ENCODE data around the gene CD200.
"Not testable (repeated sequence)": the region's sequence is repeated elsewhere in the genome, so short reads cannot be mapped to it uniquely, and the experiment has no call there.

CD200 gene

GRCh38 chr3:112357930-112358780 lies 25.2 kb downstream of the CD200 start:
- DNase-seq (ENCODE audit: low read depth in 4 of 4, low spot score in 1 of 4): no peak

DNA sequence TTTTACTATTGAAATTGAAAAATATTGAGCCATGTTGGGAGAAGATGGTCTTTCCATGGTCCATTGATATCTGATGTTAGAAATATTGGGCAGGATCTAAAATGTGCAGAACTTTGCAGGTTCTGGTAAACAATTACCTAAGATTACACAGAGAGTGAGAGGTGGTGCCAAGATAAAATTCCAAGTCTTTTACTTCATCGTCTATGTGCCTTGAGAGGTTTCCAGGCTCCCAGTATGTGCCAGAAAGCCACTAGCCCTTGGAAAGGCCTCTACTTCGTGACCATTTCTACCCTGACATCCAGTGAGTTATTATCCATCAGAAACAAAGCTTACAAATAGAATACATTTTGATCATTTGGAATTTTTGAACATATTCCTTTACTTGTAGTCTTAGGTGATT lies 27.6 kb downstream of the CD200 start:
- DNase-seq (ENCODE audit: low read depth in 4 of 4, low spot score in 1 of 4): no peak

GRCh38 chr3:112362221-112362620 lies 29.3 kb downstream of the CD200 start:
- no peak for DNase-seq (ENCODE audit: low read depth in 4 of 4, low spot score in 1 of 4)

GRCh38 chr3:112364291-112364690 lies 31.3 kb downstream of the CD200 start:
- no peak for DNase-seq (ENCODE audit: low read depth in 4 of 4, low spot score in 1 of 4)

DNA sequence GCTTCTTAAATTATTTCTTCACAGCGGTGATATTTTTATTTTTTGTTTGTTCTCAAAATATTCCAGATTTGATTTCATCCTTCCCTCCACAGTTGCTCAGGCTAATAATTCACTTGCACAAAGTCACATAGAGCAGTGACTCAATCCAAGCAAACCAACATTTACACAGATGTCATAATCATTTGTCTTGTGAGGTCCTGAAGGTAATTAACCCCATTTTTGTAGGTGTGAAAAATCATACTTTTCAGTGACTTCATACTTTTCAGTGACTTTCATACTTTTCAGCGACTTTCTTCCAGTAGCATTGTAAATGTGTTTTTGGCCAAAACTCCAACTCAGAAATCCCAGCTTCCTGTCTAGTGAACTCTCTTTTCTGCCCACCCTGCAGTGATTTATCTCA lies 32.1 kb downstream of the CD200 start:
- no peak for DNase-seq (ENCODE audit: low read depth in 4 of 4, low spot score in 1 of 4)

GRCh38 chr3:112365636-112366035 lies 32.7 kb downstream of the CD200 start:
- no peak for DNase-seq (ENCODE audit: low read depth in 4 of 4, low spot score in 1 of 4)

GRCh38 chr3:112366522-112366921 lies 33.6 kb downstream of the CD200 start:
- no peak for DNase-seq (ENCODE audit: low read depth in 4 of 4, low spot score in 1 of 4)

DNA sequence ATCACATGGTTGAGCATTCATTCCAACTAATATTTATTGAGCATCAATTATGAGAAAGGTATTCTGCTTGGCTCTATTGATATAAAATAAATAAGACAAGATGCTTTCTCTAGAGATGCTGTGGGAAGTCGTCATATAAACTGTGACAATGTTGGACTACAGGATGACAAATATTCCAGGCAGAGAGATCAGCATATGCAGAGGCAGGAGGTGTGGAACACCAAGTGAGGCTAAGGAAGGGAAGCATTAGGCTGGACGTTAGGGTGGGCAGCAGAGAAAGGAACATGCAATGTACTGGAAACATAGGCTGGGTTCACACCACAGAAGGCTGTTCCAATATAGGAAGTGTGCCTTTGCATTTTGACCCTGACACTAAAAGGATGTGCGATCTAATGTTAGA lies 38.6 kb downstream of the CD200 start:
- DNase-seq (ENCODE audit: low read depth in 4 of 4, low spot score in 1 of 4): no peak

DNA sequence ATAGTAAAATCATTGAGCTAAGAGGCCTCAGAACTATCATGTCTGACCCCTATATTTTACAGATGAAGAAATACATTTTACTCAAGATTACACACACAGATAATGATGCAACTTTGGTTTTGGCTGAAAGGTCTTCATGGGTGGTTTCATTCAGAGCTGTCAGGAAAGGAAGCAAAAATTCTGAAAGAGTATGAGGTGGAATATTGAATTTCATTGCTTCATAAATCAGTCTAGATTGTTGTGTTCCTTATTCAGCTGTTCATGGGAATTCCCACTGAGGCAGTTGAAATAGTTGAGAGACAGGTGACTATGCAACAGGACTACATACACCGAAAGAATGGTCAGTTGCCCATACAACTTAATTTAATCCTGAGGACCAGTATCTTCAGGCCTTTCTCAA lies 39.4 kb downstream of the CD200 start:
- no peak for DNase-seq (ENCODE audit: low read depth in 4 of 4, low spot score in 1 of 4)

DNA sequence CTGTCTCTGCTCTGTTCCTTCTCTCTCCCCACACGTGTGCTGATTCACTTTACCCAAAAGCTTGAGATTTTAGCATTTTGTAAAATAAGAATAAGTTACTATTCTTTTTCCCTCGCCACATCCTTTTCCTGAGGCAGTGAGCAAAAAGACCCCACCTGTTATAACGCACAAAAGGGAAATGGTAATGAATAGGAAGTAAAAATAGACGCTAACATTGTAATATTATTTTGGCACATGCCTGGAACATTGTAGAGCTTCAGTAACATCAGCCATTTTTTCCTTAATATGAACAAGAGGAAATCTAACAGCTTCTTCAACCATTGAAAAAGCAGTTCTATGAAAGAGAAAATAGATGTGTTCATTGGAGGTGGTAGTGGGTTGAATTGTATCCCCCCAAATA lies 40.5 kb downstream of the CD200 start:
- DNase-seq (ENCODE audit: low read depth in 4 of 4, low spot score in 1 of 4): no peak

GRCh38 chr3:112373924-112374323 lies 41.0 kb downstream of the CD200 start:
- no peak for DNase-seq (ENCODE audit: low read depth in 4 of 4, low spot score in 1 of 4)

- DNase-seq (ENCODE audit: low read depth in 4 of 4, low spot score in 1 of 4): no peak
These were observed 41.4 kb downstream of the CD200 start for GRCh38 chr3:112374333-112374734.

DNA sequence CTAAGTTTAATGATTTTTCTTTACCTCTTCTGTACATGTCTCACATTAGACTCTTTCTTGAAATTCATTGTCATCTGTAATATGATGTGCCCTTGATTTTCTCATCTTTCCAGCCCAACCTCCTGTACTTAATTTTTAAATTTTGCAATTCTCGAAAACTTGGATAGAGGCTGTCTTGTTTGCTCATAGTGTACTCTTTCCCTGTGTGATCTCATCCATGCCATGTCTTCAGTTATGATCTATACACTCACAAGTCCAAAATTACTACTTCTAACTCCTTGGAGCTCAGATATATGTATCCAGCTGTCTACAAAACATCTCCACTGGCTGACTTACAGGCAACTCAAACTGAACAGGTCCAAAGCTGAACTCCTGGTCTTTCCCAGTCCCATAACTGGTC lies 42.2 kb downstream of the CD200 start:
- no peak for DNase-seq (ENCODE audit: low read depth in 4 of 4, low spot score in 1 of 4)

DNA sequence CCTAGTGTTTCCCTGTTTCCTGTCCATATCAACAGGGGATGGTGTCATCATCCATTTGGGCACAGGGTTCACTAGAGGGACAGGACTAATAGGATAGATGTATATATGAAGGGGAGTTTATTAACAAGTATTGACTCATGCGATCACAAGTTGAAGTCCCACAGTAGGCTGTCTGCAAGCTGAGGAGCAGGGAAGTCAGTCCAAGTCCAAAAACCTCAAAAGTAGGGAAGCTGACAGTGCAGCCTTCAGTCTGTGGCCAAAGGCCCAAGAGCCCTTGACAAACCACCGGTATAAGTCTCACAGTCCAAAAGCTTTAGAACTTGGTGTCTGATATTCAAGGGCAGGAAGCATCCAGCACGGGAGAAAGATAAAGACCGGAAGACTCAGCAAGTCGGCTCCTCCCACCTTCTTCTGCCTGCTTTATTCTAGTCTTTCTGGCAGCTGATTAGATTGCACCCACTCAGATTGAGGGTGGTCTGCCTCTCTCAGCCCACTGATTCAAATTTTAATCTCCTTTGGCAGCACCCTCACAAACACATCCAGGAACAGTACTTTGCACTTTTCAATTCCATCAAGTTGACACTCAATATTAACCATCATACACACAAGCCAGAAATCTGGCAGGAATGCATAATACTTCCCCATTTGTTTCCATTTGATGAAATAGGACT lies 43.4 kb downstream of the CD200 start:
- DNase-seq (ENCODE audit: low read depth in 4 of 4, low spot score in 1 of 4): no peak

DNA sequence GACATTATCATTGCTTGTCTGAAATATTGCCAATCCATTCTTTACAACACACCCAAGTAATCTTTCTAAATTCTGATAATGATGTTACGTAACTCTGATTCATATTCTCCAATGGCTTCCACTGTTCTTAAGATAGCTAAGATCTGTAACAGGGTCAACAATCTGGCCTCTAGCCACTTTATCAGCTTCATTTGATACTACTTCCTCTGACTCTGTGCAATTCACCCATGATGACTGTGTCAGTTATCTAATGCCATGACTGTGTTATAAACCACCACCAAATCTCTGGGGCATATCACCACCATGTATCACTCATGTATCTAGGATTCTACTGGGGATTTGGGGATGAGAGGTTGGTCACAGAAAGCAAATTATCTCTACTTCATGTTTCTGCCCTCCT lies 44.0 kb downstream of the CD200 start:
- DNase-seq (ENCODE audit: low read depth in 4 of 4, low spot score in 1 of 4): no peak

- no peak for DNase-seq (ENCODE audit: low read depth in 4 of 4, low spot score in 1 of 4)
These were observed 44.7 kb downstream of the CD200 start for GRCh38 chr3:112377568-112378071.

DNA sequence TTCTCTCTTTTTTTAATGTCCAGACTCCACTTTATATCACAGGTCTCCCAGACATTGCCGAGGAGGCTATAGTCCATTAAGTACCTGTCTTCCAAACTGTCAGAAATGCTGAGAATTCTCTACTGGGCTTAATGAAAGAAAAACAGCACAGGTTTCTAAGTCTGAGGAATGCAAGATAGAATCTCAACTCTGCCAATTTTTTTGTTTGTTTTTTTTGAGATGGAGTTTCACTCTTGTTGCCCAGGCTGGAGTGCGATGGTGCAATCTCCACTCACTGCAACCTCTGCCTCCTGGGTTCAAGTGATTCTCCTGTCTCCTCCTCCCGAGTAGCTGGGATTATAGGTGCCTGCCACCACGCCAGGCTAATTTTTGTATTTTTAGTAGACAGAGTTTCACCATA lies 45.4 kb downstream of the CD200 start:
- not testable (repeated sequence) for DNase-seq (ENCODE audit: low read depth in 4 of 4, low spot score in 1 of 4)

DNA sequence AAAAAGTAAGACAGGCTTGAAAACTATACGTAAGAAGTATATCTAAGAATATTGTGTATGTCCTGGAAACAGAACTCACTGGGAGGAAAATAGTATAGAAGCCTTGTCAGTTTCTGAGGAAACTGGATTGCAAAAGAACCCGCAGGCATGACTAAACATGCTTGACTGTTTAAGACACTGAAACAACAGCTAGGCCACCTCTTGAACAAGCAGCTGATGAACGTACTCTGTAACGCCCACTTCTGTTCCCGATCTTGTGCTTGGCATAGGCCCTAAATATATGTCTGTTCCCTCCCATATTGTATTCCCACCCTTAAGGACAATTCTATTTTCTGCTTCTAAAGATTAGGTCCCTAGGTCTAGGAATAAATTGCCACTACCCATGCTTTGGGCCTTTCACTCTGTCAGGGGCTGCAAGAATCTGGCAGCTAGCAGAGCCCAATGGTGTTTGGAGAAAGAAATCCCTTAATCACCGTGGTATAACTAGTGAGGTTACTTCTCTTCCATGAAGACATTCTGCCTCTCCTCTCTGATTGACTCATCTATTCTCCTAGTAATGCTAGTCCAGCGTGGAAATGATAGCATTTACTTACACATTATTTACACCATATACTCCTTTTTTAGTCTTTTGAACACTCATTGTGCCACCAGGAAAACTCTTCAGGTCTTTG lies 46.2 kb downstream of the CD200 start:
- DNase-seq (ENCODE audit: low read depth in 4 of 4, low spot score in 1 of 4): no peak

- no peak for DNase-seq (ENCODE audit: low read depth in 4 of 4, low spot score in 1 of 4)
These were observed 49.0 kb downstream of the CD200 start for GRCh38 chr3:112381673-112382542.

DNA sequence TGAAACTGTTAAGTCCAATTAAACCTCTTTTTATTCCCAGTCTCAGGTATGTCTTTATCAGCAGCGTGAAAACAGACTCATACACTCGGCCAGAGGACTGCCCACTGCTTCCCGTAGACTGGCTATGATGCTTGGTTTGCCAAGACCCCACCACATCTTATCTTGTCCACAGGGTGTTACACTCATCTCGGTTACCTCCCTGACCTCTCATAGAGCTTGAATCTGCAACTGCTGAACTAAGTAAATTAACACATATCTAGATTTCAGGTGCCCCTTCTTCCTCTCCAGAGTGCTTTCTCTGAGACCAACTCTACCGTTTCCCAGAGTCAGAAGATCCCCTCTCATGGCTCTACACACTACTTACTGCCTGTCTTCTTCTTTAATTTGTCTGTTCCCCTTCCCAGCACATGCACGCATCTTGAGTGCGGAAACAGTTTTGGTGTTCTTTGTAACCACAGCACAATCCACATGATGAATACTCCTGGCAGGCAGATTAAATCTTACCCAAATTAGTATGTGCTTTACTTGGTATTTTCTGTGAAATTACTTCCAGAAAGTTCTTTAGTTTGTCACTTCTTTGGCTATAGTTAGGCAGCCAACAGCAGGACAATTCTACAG lies 49.7 kb downstream of the CD200 start:
- no peak for DNase-seq (ENCODE audit: low read depth in 4 of 4, low spot score in 1 of 4)

DNA sequence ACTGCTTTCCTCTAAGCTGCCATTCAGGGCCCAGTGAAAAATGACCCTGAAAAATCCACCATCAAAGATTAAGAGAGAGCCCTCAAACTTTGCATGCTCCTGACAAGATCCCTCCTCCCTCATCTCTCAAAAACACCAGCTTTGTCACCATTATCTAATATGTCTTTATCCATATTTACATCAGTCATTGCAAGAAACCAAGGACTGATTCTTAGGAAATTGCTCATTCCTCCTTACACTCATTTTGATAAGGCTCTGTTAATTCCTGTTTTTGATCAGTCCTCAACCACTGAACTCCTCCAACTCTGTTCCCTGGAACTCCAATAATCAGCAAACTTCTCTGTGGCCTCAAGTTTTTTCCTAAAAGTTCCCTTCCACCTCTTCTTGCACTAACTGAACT lies 51.8 kb downstream of the CD200 start:
- DNase-seq (ENCODE audit: low read depth in 4 of 4, low spot score in 1 of 4): no peak

Measured in stimulated activated CD4-positive, alpha-beta T cell treated with anti-CD3 and anti-CD28 coated beads, Interleukin-1b, Interleukin-23, amount 100 ng/mL, for 24 hours (primary cell).